Panc1 (cell line): ENCODE data around the gene ZCRB1. TPM values are rescaled to one million over a fixed set of nuclear protein-coding genes. Genes with fewer than 3 reads are reported as not detected.
"Not testable (repeated sequence)": the region's sequence is repeated elsewhere in the genome, so short reads cannot be mapped to it uniquely, and the experiment has no call there.

ENCODE experiments used
- ATAC-seq: fragments of 200-7000 bp; cut with Tn5 transposase; 2 replicates; pipeline ENCODE4 v1.9.1; 2020; ENCODE audit warnings: mild to moderate bottlenecking, moderate library complexity
- BruUV-seq: library from RNA; stranded (reverse); fragments of 400-500 nt; replicated peaks from 2 replicates; lab custom pipeline; 2021; lab: Mats Ljungman, UMichigan
- CTCF ChIA-PET: fragments of 300-600 bp; sonication (Branson Sonifier 250); formaldehyde crosslinking; loops from one replicate; lab custom pipeline; 2022; ENCODE audit warnings: antibody characterized with exemption; lab: Charles Lee
- POLR2A ChIA-PET: fragments of 300-600 bp; sonication (Branson Sonifier 250); formaldehyde crosslinking; loops from one replicate; lab custom pipeline; 2022; ENCODE audit warnings: antibody characterized with exemption; lab: Charles Lee
- DNase-seq: peaks from one replicate; pipeline ENCODE4 v3.0.0-alpha.2; 2010; ENCODE audit warnings: low read depth, low spot score
- H3K27ac ChIP-seq: 2 replicates; pipeline ENCODE4 v1.5.1; 2011; ENCODE audit warnings: mild to moderate bottlenecking, low read length, inconsistent platforms
- H3K27me3 ChIP-seq: fragments of 200-500 bp; sonication (Bioruptor generic); 2 replicates; pipeline ENCODE4 v1.6.0; 2014; ENCODE audit warnings: low read length, inconsistent platforms; ENCODE audit not compliant: control insufficient read depth, insufficient read depth
- H3K36me3 ChIP-seq: fragments of 200-500 bp; sonication (Bioruptor generic); 2 replicates; pipeline ENCODE4 v1.5.1; 2014; ENCODE audit warnings: inconsistent platforms, mild to moderate bottlenecking, low read length, moderate library complexity; ENCODE audit not compliant: control insufficient read depth, insufficient read depth
- H3K4me1 ChIP-seq: 2 replicates; pipeline ENCODE4 v1.5.1; 2011; ENCODE audit warnings: inconsistent platforms, mild to moderate bottlenecking, low read length, moderate library complexity; ENCODE audit not compliant: control insufficient read depth, insufficient read depth
- H3K4me3 ChIP-seq, 2 experiments: 2 replicates each; pipeline ENCODE4 v1.5.1; 2011 to 2012; ENCODE audit warnings: low read depth in 2 of 2, low read length in 2 of 2, mild to moderate bottlenecking in 2 of 2, inconsistent platforms in 1 of 2, moderate library complexity in 1 of 2
- H3K9me3 ChIP-seq: fragments of 200-500 bp; sonication (Bioruptor generic); 2 replicates; pipeline ENCODE4 v1.5.1; 2014; ENCODE audit warnings: low read depth, mild to moderate bottlenecking, inconsistent platforms, low read length, moderate library complexity; ENCODE audit not compliant: control insufficient read depth, insufficient read depth
- CTCF ChIP-seq: fragments of 450-650 bp; IDR thresholded peaks from 2 replicates; pipeline ENCODE4 v1.5.1; 2017; ENCODE audit warnings: mild to moderate bottlenecking
- POLR2AphosphoS5 ChIP-seq: IDR thresholded peaks from 2 replicates; pipeline ENCODE4 v1.6.1; 2012; ENCODE audit warnings: mild to moderate bottlenecking, low read depth, low read length, moderate library complexity
- SIN3A ChIP-seq: IDR thresholded peaks from 2 replicates; pipeline ENCODE4 v1.6.1; 2012; ENCODE audit warnings: low read depth, mild to moderate bottlenecking, low read length, moderate library complexity, borderline replicate concordance; ENCODE audit not compliant: insufficient read depth
- TCF7L2 ChIP-seq: IDR thresholded peaks from 2 replicates; pipeline ENCODE4 v1.6.1; 2011; ENCODE audit warnings: mild to moderate bottlenecking, low read depth, low read length, inconsistent platforms
- in situ Hi-C: cut with HindIII; loops from 2 replicates; pipeline ENCODE4 v1.10.0; 2016; ENCODE audit warnings: low sequenced_read_pairs, low pct_unique_long_range_greater_than_20kb
- intact Hi-C: fragments of 100-400 bp; cut with micrococcal nuclease; formaldehyde crosslinking; loops from one replicate; pipeline ENCODE4 v1.10.0; 2022; ENCODE audit not compliant: unreplicated experiment
- total RNA-seq: library from RNA; stranded (reverse); gene quantifications from one replicate; pipeline ENCODE4 v1.2.1, GENCODE V29; 2021; ENCODE audit not compliant: unreplicated experiment
- TF ChIP-seq, protein P1 (sequence below), 2 experiments: IDR thresholded peaks; 2 replicates each; pipeline ENCODE4 v1.6.1; 2011 to 2012; ENCODE audit warnings: low read depth in 2 of 2, control low read depth in 1 of 2, low read length in 1 of 2, mild to moderate bottlenecking in 1 of 2, moderate library complexity in 1 of 2; ENCODE audit not compliant: insufficient read depth in 1 of 2

ZCRB1 gene
- total RNA-seq, 1 experiment from 2014 or later: 68.8 TPM

DNA sequence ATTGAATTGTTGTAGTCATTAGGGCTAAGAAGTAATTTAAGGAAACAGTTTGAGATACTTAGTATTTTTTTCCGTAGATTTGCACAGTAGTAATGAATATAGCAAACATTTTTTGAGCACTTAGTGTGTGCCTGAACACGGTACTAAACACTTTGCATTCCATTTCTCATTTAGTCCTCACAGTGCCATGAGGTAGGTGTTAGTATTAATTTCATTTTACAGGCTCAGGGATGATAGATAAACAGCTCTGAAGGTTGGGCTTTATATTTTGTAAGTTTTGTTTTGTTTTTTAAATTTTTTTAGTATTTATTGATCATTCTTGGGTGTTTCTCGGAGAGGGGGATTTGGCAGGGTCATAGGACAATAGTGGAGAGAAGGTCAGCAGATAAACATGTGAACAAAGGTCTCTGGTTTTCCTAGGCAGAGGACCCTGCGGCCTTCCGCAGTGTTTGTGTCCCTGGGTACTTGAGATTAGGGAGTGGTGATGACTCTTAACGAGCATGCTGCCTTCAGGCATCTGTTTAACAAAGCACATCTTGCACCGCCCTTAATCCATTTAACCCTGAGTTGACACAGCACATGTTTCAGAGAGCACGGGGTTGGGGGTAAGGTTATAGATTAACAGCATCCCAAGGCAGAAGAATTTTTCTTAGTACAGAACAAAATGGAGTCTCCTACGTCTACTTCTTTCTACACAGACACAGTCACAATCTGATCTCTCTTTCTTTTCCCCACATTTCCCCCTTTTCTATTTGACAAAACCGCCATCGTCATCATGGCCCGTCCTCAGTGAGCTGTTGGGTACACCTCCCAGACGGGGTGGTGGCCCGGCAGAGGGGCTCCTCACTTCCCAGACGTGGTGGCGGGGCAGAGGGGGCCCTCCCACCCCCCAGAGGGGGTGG is 23.5 kb upstream of the ZCRB1 start:
- in situ Hi-C loops, H3K4me1 ChIP-seq, H3K27ac ChIP-seq, H3K4me3 ChIP-seq, intact Hi-C loops, POLR2A ChIA-PET, H3K9me3 ChIP-seq, ATAC-seq, DNase-seq, H3K36me3 ChIP-seq, BruUV-seq, CTCF ChIA-PET, H3K27me3 ChIP-seq: not testable (repeated sequence)

- H3K27ac ChIP-seq: no peak overlapping the region
- H3K9me3 ChIP-seq: no peaks in the 10 kb centered on the region
- intact Hi-C loops (no loop called here), in situ Hi-C loops (no loop called here)
- BruUV-seq: no TSS peak
- no peaks in the 10 kb centered on the region for H3K27me3 ChIP-seq
- no peaks in the 10 kb centered on the region for H3K4me1 ChIP-seq
- no peak for TF ChIP-seq SIN3A
- TF ChIP-seq POLR2AphosphoS5: no peak
- TF ChIP-seq, protein P1, sequence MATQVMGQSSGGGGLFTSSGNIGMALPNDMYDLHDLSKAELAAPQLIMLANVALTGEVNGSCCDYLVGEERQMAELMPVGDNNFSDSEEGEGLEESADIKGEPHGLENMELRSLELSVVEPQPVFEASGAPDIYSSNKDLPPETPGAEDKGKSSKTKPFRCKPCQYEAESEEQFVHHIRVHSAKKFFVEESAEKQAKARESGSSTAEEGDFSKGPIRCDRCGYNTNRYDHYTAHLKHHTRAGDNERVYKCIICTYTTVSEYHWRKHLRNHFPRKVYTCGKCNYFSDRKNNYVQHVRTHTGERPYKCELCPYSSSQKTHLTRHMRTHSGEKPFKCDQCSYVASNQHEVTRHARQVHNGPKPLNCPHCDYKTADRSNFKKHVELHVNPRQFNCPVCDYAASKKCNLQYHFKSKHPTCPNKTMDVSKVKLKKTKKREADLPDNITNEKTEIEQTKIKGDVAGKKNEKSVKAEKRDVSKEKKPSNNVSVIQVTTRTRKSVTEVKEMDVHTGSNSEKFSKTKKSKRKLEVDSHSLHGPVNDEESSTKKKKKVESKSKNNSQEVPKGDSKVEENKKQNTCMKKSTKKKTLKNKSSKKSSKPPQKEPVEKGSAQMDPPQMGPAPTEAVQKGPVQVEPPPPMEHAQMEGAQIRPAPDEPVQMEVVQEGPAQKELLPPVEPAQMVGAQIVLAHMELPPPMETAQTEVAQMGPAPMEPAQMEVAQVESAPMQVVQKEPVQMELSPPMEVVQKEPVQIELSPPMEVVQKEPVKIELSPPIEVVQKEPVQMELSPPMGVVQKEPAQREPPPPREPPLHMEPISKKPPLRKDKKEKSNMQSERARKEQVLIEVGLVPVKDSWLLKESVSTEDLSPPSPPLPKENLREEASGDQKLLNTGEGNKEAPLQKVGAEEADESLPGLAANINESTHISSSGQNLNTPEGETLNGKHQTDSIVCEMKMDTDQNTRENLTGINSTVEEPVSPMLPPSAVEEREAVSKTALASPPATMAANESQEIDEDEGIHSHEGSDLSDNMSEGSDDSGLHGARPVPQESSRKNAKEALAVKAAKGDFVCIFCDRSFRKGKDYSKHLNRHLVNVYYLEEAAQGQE (IDR thresholded peaks at IDR 0.05; ENCODE audit: insufficient read depth in 1 of 2, low read depth in 2 of 2, low read length in 1 of 2): no peak
- no peak for TF ChIP-seq CTCF
- CTCF ChIA-PET: no interaction called here
- ATAC-seq (no peak), DNase-seq (no peak)
- no peaks in the 10 kb centered on the region; the same call in 1 of the 2 replicates for H3K36me3 ChIP-seq
- no peak overlapping the region for H3K4me3 ChIP-seq
- POLR2A ChIA-PET: no interaction called here
These were observed 20.6 kb upstream of the ZCRB1 start for GRCh38 chr12:42346403-42347002.

GRCh38 chr12:42343721-42344120 is 17.8 kb upstream of the ZCRB1 start:
- no peaks in the 10 kb centered on the region; the same call in 1 of the 2 replicates for H3K36me3 ChIP-seq
- intact Hi-C loops (no loop called here), in situ Hi-C loops (no loop called here)
- TF ChIP-seq POLR2AphosphoS5: no peak
- TF ChIP-seq, protein P1 (IDR thresholded peaks at IDR 0.05; ENCODE audit: insufficient read depth in 1 of 2, low read depth in 2 of 2, low read length in 1 of 2): no peak
- TF ChIP-seq CTCF: no peak
- TF ChIP-seq SIN3A: no peak
- TF ChIP-seq TCF7L2: no peak
- no peak overlapping the region for H3K27ac ChIP-seq
- CTCF ChIA-PET: no interaction called here
- BruUV-seq: no TSS peak
- no peak for ATAC-seq
- H3K27me3 ChIP-seq: no peaks in the 10 kb centered on the region
- POLR2A ChIA-PET: no interaction called here
- no peak for DNase-seq
- no peaks in the 10 kb centered on the region for H3K9me3 ChIP-seq
- H3K4me1 ChIP-seq: no peaks in the 10 kb centered on the region
- H3K4me3 ChIP-seq: no peak overlapping the region
